Mononuclear cell (primary cell): ENCODE results near the gene CYBA. TPM values are rescaled to one million over a fixed set of nuclear protein-coding genes. Genes with fewer than 3 reads are reported as not detected.

ENCODE experiments used
- H3K27me3 ChIP-seq: 2 replicates; pipeline ENCODE4 v1.6.0; 2011; ENCODE audit warnings: low read length, control low read depth; ENCODE audit not compliant: insufficient read depth
- H3K4me1 ChIP-seq: 2 replicates; pipeline ENCODE4 v1.5.1; 2011; ENCODE audit warnings: mild to moderate bottlenecking, low read length, control low read depth; ENCODE audit not compliant: insufficient read depth
- H3K4me3 ChIP-seq: 2 replicates; pipeline ENCODE4 v1.5.1; 2011; ENCODE audit warnings: mild to moderate bottlenecking, low read length, moderate library complexity
- H3K9me3 ChIP-seq: 2 replicates; pipeline ENCODE4 v1.5.1; 2011; ENCODE audit warnings: low read depth, mild to moderate bottlenecking, control low read depth, low read length
- total RNA-seq: library from RNA; depleted of rRNA; stranded (reverse); fragments of >200 nt; gene quantifications from one replicate; pipeline ENCODE4 v1.2.3, GENCODE V29; 2012

CYBA gene
- total RNA-seq, 1 donor, result 388 TPM

- no peak overlapping the region for H3K4me3 ChIP-seq
- no peaks in the 10 kb centered on the region for H3K9me3 ChIP-seq
- no peaks in the 10 kb centered on the region for H3K27me3 ChIP-seq
- H3K4me1 ChIP-seq, result peaks cover 14% of the 10 kb centered on the region
Observed at GRCh38 chr16:88624481-88624880, 26.4 kb downstream of the CYBA start.

GRCh38 chr16:88623858-88624257 is 27.0 kb downstream of the CYBA start:
- no peak overlapping the region for H3K4me3 ChIP-seq
- H3K4me1 ChIP-seq, result peaks cover 19% of the 10 kb centered on the region
- H3K9me3 ChIP-seq, result no peaks in the 10 kb centered on the region
- no peaks in the 10 kb centered on the region for H3K27me3 ChIP-seq

GRCh38 chr16:88622866-88623265 is 28.0 kb downstream of the CYBA start:
- H3K9me3 ChIP-seq, result no peaks in the 10 kb centered on the region
- H3K4me3 ChIP-seq, result no peak overlapping the region
- peaks cover 19% of the 10 kb centered on the region for H3K4me1 ChIP-seq
- H3K27me3 ChIP-seq, result no peaks in the 10 kb centered on the region

GRCh38 chr16:88622125-88622524 is 28.7 kb downstream of the CYBA start:
- no peaks in the 10 kb centered on the region for H3K27me3 ChIP-seq
- no peaks in the 10 kb centered on the region for H3K9me3 ChIP-seq
- no peak overlapping the region for H3K4me3 ChIP-seq
- peaks cover 19% of the 10 kb centered on the region for H3K4me1 ChIP-seq

GRCh38 chr16:88619859-88620815 is 30.7 kb downstream of the CYBA start:
- no peaks in the 10 kb centered on the region for H3K27me3 ChIP-seq

GRCh38 chr16:88618956-88619667 is 31.7 kb downstream of the CYBA start:
- no peak overlapping the region for H3K4me3 ChIP-seq
- peaks cover 19% of the 10 kb centered on the region for H3K4me1 ChIP-seq
- no peaks in the 10 kb centered on the region for H3K9me3 ChIP-seq
- no peaks in the 10 kb centered on the region for H3K27me3 ChIP-seq

More at GRCh38 chr16:88619859-88620815, 30.7 kb downstream of the CYBA start:
- Histone ChIP-seq H3K4me1 (peaks cover 19% of the 10 kb centered on the region), H3K9me3 (no peaks in the 10 kb centered on the region), H3K4me3 (no peak overlapping the region)

GRCh38 chr16:88618182-88618955 is 32.5 kb downstream of the CYBA start:
- no peaks in the 10 kb centered on the region for H3K9me3 ChIP-seq
- no peak overlapping the region for H3K4me3 ChIP-seq
- H3K4me1 ChIP-seq, result peaks cover 19% of the 10 kb centered on the region
- no peaks in the 10 kb centered on the region for H3K27me3 ChIP-seq

- no peak overlapping the region for H3K4me3 ChIP-seq
- peaks cover 19% of the 10 kb centered on the region for H3K4me1 ChIP-seq
- H3K9me3 ChIP-seq, result no peaks in the 10 kb centered on the region
- H3K27me3 ChIP-seq, result no peaks in the 10 kb centered on the region
Observed at GRCh38 chr16:88617268-88618031, 33.4 kb downstream of the CYBA start.

GRCh38 chr16:88616736-88617135 is 34.1 kb downstream of the CYBA start:
- H3K27me3 ChIP-seq, result no peaks in the 10 kb centered on the region
- H3K4me1 ChIP-seq, result peaks cover 19% of the 10 kb centered on the region
- H3K4me3 ChIP-seq, result no peak overlapping the region
- no peaks in the 10 kb centered on the region for H3K9me3 ChIP-seq

GRCh38 chr16:88616320-88616719 is 34.5 kb downstream of the CYBA start:
- no peaks in the 10 kb centered on the region for H3K27me3 ChIP-seq
- no peak overlapping the region for H3K4me3 ChIP-seq
- H3K4me1 ChIP-seq, result peaks cover 19% of the 10 kb centered on the region
- H3K9me3 ChIP-seq, result no peaks in the 10 kb centered on the region

GRCh38 chr16:88614818-88615580 is 35.9 kb downstream of the CYBA start:
- Histone ChIP-seq H3K27me3 (no peaks in the 10 kb centered on the region), H3K9me3 (no peaks in the 10 kb centered on the region), H3K4me1 (peaks cover 8% of the 10 kb centered on the region), H3K4me3 (no peak overlapping the region)

GRCh38 chr16:88613911-88614817 is 36.7 kb downstream of the CYBA start:
- H3K27me3 ChIP-seq, result no peaks in the 10 kb centered on the region
- peaks cover 1% of the 10 kb centered on the region for H3K4me1 ChIP-seq
- H3K4me3 ChIP-seq, result no peak overlapping the region
- H3K9me3 ChIP-seq, result no peaks in the 10 kb centered on the region

GRCh38 chr16:88613293-88613692 is 37.6 kb downstream of the CYBA start:
- H3K4me3 ChIP-seq, result no peak overlapping the region
- H3K9me3 ChIP-seq, result no peaks in the 10 kb centered on the region
- H3K4me1 ChIP-seq, result peaks cover 2% of the 10 kb centered on the region
- H3K27me3 ChIP-seq, result no peaks in the 10 kb centered on the region
